IMR-90 (cell line): ENCODE data around the gene PRKCE. TPM values are rescaled to one million over a fixed set of nuclear protein-coding genes. Genes with fewer than 3 reads are reported as not detected.

Source experiments
- ATAC-seq: fragments of 200-7000 bp; cut with Tn5 transposase; 2 replicates; pipeline ENCODE4 v1.9.1; 2020; ENCODE audit warnings: low read depth, mild to moderate bottlenecking, moderate library complexity
- BruUV-seq: library from RNA; stranded (reverse); fragments of 400-500 nt; replicated peaks from 2 replicates; lab custom pipeline; 2021; lab: Mats Ljungman, UMichigan
- CTCF ChIA-PET: fragments of 300-600 bp; formaldehyde crosslinking; extraction: SDS; loops from one replicate; lab custom pipeline; 2021; ENCODE audit warnings: antibody characterized with exemption; lab: Yijun Ruan, JAX
- POLR2A ChIA-PET: fragments of 300-600 bp; sonication (Branson Sonifier 250); formaldehyde crosslinking; loops from one replicate; lab custom pipeline; 2022; ENCODE audit warnings: antibody characterized with exemption; ENCODE audit not compliant: unreplicated experiment; lab: Charles Lee
- DNase-seq: peaks from one replicate; pipeline ENCODE4 v3.0.0; 2013
- H2AFZ ChIP-seq: replicated peaks from 2 replicates; pipeline ENCODE3; 2013; ENCODE audit warnings: low read length, mild to moderate bottlenecking; ENCODE audit not compliant: poor library complexity
- H2AK5ac ChIP-seq: 2 replicates; pipeline ENCODE4 v1.6.1; 2013; ENCODE audit warnings: low read depth, low read length, inconsistent platforms
- H2AK9ac ChIP-seq: replicated peaks from 2 replicates; pipeline ENCODE3; 2013; ENCODE audit warnings: mild to moderate bottlenecking, low read depth, low read length, moderate library complexity; ENCODE audit not compliant: poor library complexity
- H2BK120ac ChIP-seq: 2 replicates; pipeline ENCODE4 v1.6.1; 2013; ENCODE audit warnings: low read depth, low read length, inconsistent platforms
- H2BK15ac ChIP-seq: 3 replicates; pipeline ENCODE4 v1.6.1; 2013; ENCODE audit warnings: low read depth, low read length, inconsistent platforms
- H2BK20ac ChIP-seq: 2 replicates; pipeline ENCODE4 v1.6.1; 2013; ENCODE audit warnings: low read depth, mild to moderate bottlenecking, inconsistent platforms, low read length, moderate library complexity
- H2BK5ac ChIP-seq: 2 replicates; pipeline ENCODE4 v1.6.1; 2013; ENCODE audit warnings: mild to moderate bottlenecking, low read depth, low read length, inconsistent platforms; ENCODE audit not compliant: poor library complexity, severe bottlenecking
- H3K14ac ChIP-seq: replicated peaks from 2 replicates; pipeline ENCODE4 v1.6.1; 2013; ENCODE audit warnings: low read depth, low read length, inconsistent platforms
- H3K18ac ChIP-seq: 2 replicates; pipeline ENCODE4 v1.6.1; 2013; ENCODE audit warnings: low read depth, low read length, control low read depth
- H3K23ac ChIP-seq: 2 replicates; pipeline ENCODE4 v1.6.1; 2013; ENCODE audit warnings: low read depth, low read length, inconsistent platforms
- H3K27ac ChIP-seq: 2 replicates; pipeline ENCODE4 v1.5.1; 2013; ENCODE audit warnings: mild to moderate bottlenecking, control low read depth, low read length; ENCODE audit not compliant: insufficient read depth
- H3K27me3 ChIP-seq: 2 replicates; pipeline ENCODE4 v1.6.1; 2013; ENCODE audit warnings: low read length; ENCODE audit not compliant: control insufficient read depth, insufficient read depth
- H3K36me3 ChIP-seq: 2 replicates; pipeline ENCODE4 v1.6.1; 2013; ENCODE audit warnings: low read length, mixed read lengths; ENCODE audit not compliant: control insufficient read depth, insufficient read depth
- H3K4ac ChIP-seq: 2 replicates; pipeline ENCODE4 v1.6.1; 2013; ENCODE audit warnings: low read depth, low read length, inconsistent platforms
- H3K4me1 ChIP-seq: 2 replicates; pipeline ENCODE4 v1.6.1; 2013; ENCODE audit warnings: low read length, mixed read lengths; ENCODE audit not compliant: control insufficient read depth, insufficient read depth
- H3K4me2 ChIP-seq: 2 replicates; pipeline ENCODE4 v1.6.1; 2013; ENCODE audit warnings: low read depth, mild to moderate bottlenecking, control low read depth, low read length, moderate library complexity
- H3K4me3 ChIP-seq: 2 replicates; pipeline ENCODE4 v1.5.1; 2013; ENCODE audit warnings: low read depth, mild to moderate bottlenecking, control low read depth, low read length, moderate library complexity; ENCODE audit not compliant: insufficient read depth
- H3K56ac ChIP-seq: 2 replicates; pipeline ENCODE4 v1.6.1; 2013; ENCODE audit warnings: low read length, inconsistent platforms; ENCODE audit not compliant: insufficient read depth; ENCODE audit errors: extremely low read depth
- H3K79me1 ChIP-seq, 2 experiments: 2 replicates each; pipeline ENCODE4 v1.6.1; 2013; ENCODE audit warnings: low read length in 2 of 2, inconsistent platforms in 1 of 2, low read depth in 1 of 2
- H3K9ac ChIP-seq: 2 replicates; pipeline ENCODE4 v1.6.1; 2013; ENCODE audit warnings: low read depth, low read length, control low read depth
- H3K9me1 ChIP-seq: 2 replicates; pipeline ENCODE4 v1.6.1; 2013; ENCODE audit warnings: low read length, inconsistent platforms; ENCODE audit not compliant: insufficient read depth
- H3K9me3 ChIP-seq: 2 replicates; pipeline ENCODE4 v1.6.1; 2013; ENCODE audit warnings: low read length; ENCODE audit not compliant: control insufficient read depth, insufficient read depth
- H4K20me1 ChIP-seq: 2 replicates; pipeline ENCODE4 v1.6.1; 2013; ENCODE audit warnings: low read length, inconsistent platforms; ENCODE audit not compliant: insufficient read depth
- H4K5ac ChIP-seq: 2 replicates; pipeline ENCODE4 v1.6.1; 2013; ENCODE audit warnings: mild to moderate bottlenecking, low read depth, low read length, control low read depth
- H4K8ac ChIP-seq, 2 experiments: 2 replicates each; pipeline ENCODE4 v1.6.1; 2013; ENCODE audit warnings: low read depth in 2 of 2, low read length in 2 of 2, control low read depth in 1 of 2, inconsistent platforms in 1 of 2
- H4K91ac ChIP-seq: 2 replicates; pipeline ENCODE4 v1.6.1; 2013; ENCODE audit warnings: low read depth, low read length, inconsistent platforms; ENCODE audit not compliant: insufficient read depth
- BHLHE40 ChIP-seq: fragments of 150-350 bp; IDR thresholded peaks from 2 replicates; pipeline ENCODE4 v1.6.1; 2016; ENCODE audit warnings: mild to moderate bottlenecking, low read depth, low read length
- CEBPB ChIP-seq: IDR thresholded peaks from 2 replicates; pipeline ENCODE4 v1.6.1; 2012; ENCODE audit warnings: low read depth, low read length, improper control_type of control experiment
- CHD1 ChIP-seq: IDR thresholded peaks from 2 replicates; pipeline ENCODE4 v1.6.1; 2012; ENCODE audit warnings: low read depth, low read length, improper control_type of control experiment
- FOS ChIP-seq: fragments of 150-350 bp; IDR thresholded peaks from 2 replicates; pipeline ENCODE4 v1.6.1; 2016; ENCODE audit warnings: low read depth, low read length
- MAFK ChIP-seq: IDR thresholded peaks from 2 replicates; pipeline ENCODE4 v1.6.1; 2012; ENCODE audit warnings: low read depth, low read length, improper control_type of control experiment
- MAZ ChIP-seq: IDR thresholded peaks from 2 replicates; pipeline ENCODE4 v1.6.1; 2012; ENCODE audit warnings: low read depth, mild to moderate bottlenecking, low read length, improper control_type of control experiment, moderate library complexity, borderline replicate concordance
- MXI1 ChIP-seq: IDR thresholded peaks from 2 replicates; pipeline ENCODE4 v1.6.1; 2012; ENCODE audit warnings: low read depth, mild to moderate bottlenecking, low read length, moderate library complexity, borderline replicate concordance
- NFE2L2 ChIP-seq: fragments of 150-350 bp; IDR thresholded peaks from 2 replicates; pipeline ENCODE4 v1.6.1; 2016; ENCODE audit warnings: low read depth, mild to moderate bottlenecking, low read length
- POLR2A ChIP-seq: IDR thresholded peaks from 2 replicates; pipeline ENCODE4 v1.6.1; 2012; ENCODE audit warnings: mild to moderate bottlenecking, low read depth, low read length
- RAD21 ChIP-seq: IDR thresholded peaks from 2 replicates; pipeline ENCODE4 v1.6.1; 2012; ENCODE audit warnings: low read length, improper control_type of control experiment
- RCOR1 ChIP-seq: IDR thresholded peaks from 2 replicates; pipeline ENCODE4 v1.6.1; 2012; ENCODE audit warnings: mild to moderate bottlenecking, low read length, improper control_type of control experiment; ENCODE audit not compliant: insufficient replicate concordance
- RFX5 ChIP-seq: IDR thresholded peaks from 2 replicates; pipeline ENCODE4 v1.8.0; 2012; ENCODE audit warnings: low read depth, mild to moderate bottlenecking, low read length, moderate library complexity
- SMC3 ChIP-seq: fragments of 150-350 bp; IDR thresholded peaks from 2 replicates; pipeline ENCODE4 v1.6.1; 2016; ENCODE audit warnings: low read depth, mild to moderate bottlenecking, antibody characterized with exemption, low read length, moderate library complexity
- USF2 ChIP-seq: fragments of 150-350 bp; IDR thresholded peaks from 2 replicates; pipeline ENCODE4 v1.6.1; 2017; ENCODE audit warnings: mild to moderate bottlenecking, antibody characterized with exemption, low read length, low read depth
- WGBS, 2 experiments: methylation state at CpG; one replicate each; pipeline versions ENCODE4 v1.1.5 to v1.1.7; 2013; ENCODE audit warnings: missing lambda C conversion rate in 2 of 2; ENCODE audit not compliant: insufficient read length in 1 of 2; ENCODE audit errors: extremely low coverage in 2 of 2; 5-methylcytosine and 5-hydroxymethylcytosine counted together
- dilution Hi-C: fragments of 300-500 bp; cut with HindIII; formaldehyde crosslinking; loops from one replicate; pipeline ENCODE4 v1.14.3; 2018; ENCODE audit warnings: low sequenced_read_pairs; ENCODE audit not compliant: unreplicated experiment
- in situ Hi-C: fragments of 300-500 bp; cut with MboI; formaldehyde crosslinking; loops from 3 replicates; pipeline ENCODE4 v1.14.3; 2019; ENCODE audit warnings: low sequenced_read_pairs, inconsistent platforms, mixed read lengths
- intact Hi-C: fragments of 100-400 bp; cut with micrococcal nuclease; formaldehyde crosslinking; loops from 2 replicates; pipeline ENCODE4 v1.10.0; 2022
- polyA plus RNA-seq, 3 experiments: library from polyadenylated mRNA; depleted of rRNA; stranded (reverse); fragments of >200 nt; gene quantifications; 2 replicates each; pipeline ENCODE4 v1.2.3, GENCODE V29; 2012; ENCODE audit warnings: low replicate concordance in 1 of 3
- total RNA-seq: library from RNA; depleted of rRNA; stranded (reverse); fragments of >200 nt; gene quantifications from 2 replicates; pipeline ENCODE4 v1.2.3, GENCODE V29; 2012
- TF ChIP-seq, protein P1 (sequence below): fragments of 150-350 bp; IDR thresholded peaks from 2 replicates; pipeline ENCODE4 v1.6.1; 2016; ENCODE audit warnings: low read depth, mild to moderate bottlenecking, low read length, moderate library complexity, borderline replicate concordance
- TF ChIP-seq, protein P2 (sequence below): conservative IDR thresholded peaks from 2 replicates; pipeline ENCODE4 v1.5.1; 2012; ENCODE audit warnings: mild to moderate bottlenecking, low read depth, low read length, improper control_type of control experiment

PRKCE gene
- total and polyA plus RNA-seq, 2 of the 4 experiments (the other 2 are of a cell fraction): 8.1 to 32.4 TPM

GRCh38 chr2:45707661-45708060 is 56.2 kb downstream of the PRKCE start:
- Histone ChIP-seq H3K27me3 (no peaks in the 10 kb centered on the region), H3K18ac (no peak overlapping the region), H2BK120ac (no peak overlapping the region), H2BK15ac (no peak overlapping the region), H3K4ac (no peak overlapping the region), H4K8ac (no peak overlapping the region), H3K56ac (no peak overlapping the region), H3K4me3 (no peak overlapping the region), H3K9me3 (no peaks in the 10 kb centered on the region), H3K4me2 (no peak overlapping the region), H2AFZ (no peak overlapping the region), H2AK5ac (no peak overlapping the region), H4K5ac (no peak overlapping the region), H3K4me1 (no peaks in the 10 kb centered on the region), H2BK5ac (no peak overlapping the region), H3K79me1 (peaks cover 0 to 10% of the 10 kb centered on the region in 2 experiments; a peak in 1 of 4 replicates), H4K91ac (no peak overlapping the region), H3K14ac (no peak overlapping the region), H3K23ac (no peak overlapping the region), H4K20me1 (no peaks in the 10 kb centered on the region; the same call in 1 of the 2 replicates), H2AK9ac (no peak overlapping the region), H2BK20ac (no peak overlapping the region), H3K9ac (no peak overlapping the region), H3K9me1 (peaks cover 5% of the 10 kb centered on the region; the same call in 1 of the 2 replicates), H3K27ac (no peak overlapping the region), H3K36me3 (no peaks in the 10 kb centered on the region; the same call in 1 of the 2 replicates)
- ChIA-PET CTCF (interaction anchor here (0.6 kb wide), 1 partner anchor 17 kb away, joined by 3 read pairs; no protein-coding TSS in a partner anchor), POLR2A (no interaction called here)
- dilution Hi-C loops: no loop called here
- TF ChIP-seq SMC3 (no peak), NFE2L2 (no peak), CHD1 (no peak), USF2 (no peak), BHLHE40 (no peak), CEBPB (no peak), RFX5 (no peak), MXI1 (no peak), POLR2A (no peak), RCOR1 (no peak), RAD21 (no peak), MAZ (no peak), MAFK (no peak), FOS (no peak)
- TF ChIP-seq, protein P1, sequence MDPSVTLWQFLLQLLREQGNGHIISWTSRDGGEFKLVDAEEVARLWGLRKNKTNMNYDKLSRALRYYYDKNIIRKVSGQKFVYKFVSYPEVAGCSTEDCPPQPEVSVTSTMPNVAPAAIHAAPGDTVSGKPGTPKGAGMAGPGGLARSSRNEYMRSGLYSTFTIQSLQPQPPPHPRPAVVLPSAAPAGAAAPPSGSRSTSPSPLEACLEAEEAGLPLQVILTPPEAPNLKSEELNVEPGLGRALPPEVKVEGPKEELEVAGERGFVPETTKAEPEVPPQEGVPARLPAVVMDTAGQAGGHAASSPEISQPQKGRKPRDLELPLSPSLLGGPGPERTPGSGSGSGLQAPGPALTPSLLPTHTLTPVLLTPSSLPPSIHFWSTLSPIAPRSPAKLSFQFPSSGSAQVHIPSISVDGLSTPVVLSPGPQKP: no peak
- TF ChIP-seq, protein P2, sequence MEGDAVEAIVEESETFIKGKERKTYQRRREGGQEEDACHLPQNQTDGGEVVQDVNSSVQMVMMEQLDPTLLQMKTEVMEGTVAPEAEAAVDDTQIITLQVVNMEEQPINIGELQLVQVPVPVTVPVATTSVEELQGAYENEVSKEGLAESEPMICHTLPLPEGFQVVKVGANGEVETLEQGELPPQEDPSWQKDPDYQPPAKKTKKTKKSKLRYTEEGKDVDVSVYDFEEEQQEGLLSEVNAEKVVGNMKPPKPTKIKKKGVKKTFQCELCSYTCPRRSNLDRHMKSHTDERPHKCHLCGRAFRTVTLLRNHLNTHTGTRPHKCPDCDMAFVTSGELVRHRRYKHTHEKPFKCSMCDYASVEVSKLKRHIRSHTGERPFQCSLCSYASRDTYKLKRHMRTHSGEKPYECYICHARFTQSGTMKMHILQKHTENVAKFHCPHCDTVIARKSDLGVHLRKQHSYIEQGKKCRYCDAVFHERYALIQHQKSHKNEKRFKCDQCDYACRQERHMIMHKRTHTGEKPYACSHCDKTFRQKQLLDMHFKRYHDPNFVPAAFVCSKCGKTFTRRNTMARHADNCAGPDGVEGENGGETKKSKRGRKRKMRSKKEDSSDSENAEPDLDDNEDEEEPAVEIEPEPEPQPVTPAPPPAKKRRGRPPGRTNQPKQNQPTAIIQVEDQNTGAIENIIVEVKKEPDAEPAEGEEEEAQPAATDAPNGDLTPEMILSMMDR: no peak
- DNase-seq (no peak), ATAC-seq (no peak)
- in situ Hi-C loops: no loop called here
- WGBS, 2 experiments: 63% methylated on average over 3 of the region's 6 CpGs; no CpG with 5 or more reads in 1 of the 2 experiments
- BruUV-seq: no TSS peak
- intact Hi-C loops: no loop called here
